ENCODE data around the gene SYNE2. TPM values are rescaled to one million over a fixed set of nuclear protein-coding genes. Genes with fewer than 3 reads are reported as not detected.

Gene SYNE2
- polyA plus RNA-seq, 1 donor from 2014 or later, result 82.3 TPM

GRCh38 chr14:64200170-64200569, 347.4 kb downstream of the SYNE2 start:
- Histone ChIP-seq H3F3A (ENCODE audit: insufficient read depth, low read length, poor library complexity, severe bottlenecking) (peaks cover 13% of the 10 kb centered on the region), H3K9ac (ENCODE audit: low read length) (no peak overlapping the region), H3K36me3 (ENCODE audit: insufficient read depth, low read length) (no peaks in the 10 kb centered on the region), H3K27me3 (ENCODE audit: insufficient read depth, low read depth, low read length) (no peaks in the 10 kb centered on the region), H3K9me2 (ENCODE audit: insufficient read depth, low read length) (no peaks in the 10 kb centered on the region), H3K4me2 (ENCODE audit: low read length) (no peak overlapping the region), H4K20me1 (ENCODE audit: insufficient read depth) (no peaks in the 10 kb centered on the region), H2AFZ (ENCODE audit: low read depth, low read length) (no peak overlapping the region), H3K9me3 (ENCODE audit: low read length) (no peaks in the 10 kb centered on the region), H3K4me3 (ENCODE audit: low read length) (no peak overlapping the region), H3K79me2 (replicated peaks; ENCODE audit: insufficient read depth, low read length) (peaks cover 26% of the 10 kb centered on the region), H3K27ac (ENCODE audit: low read length) (no peak overlapping the region)
- no peak for TF ChIP-seq MXI1 (conservative IDR thresholded peaks at IDR 0.05; ENCODE audit: poor library complexity, severe bottlenecking)
- TF ChIP-seq EZH2 (IDR thresholded peaks at IDR 0.05; ENCODE audit: borderline replicate concordance, insufficient read depth, low read length, poor library complexity, severe bottlenecking), result no peak
- no peak for TF ChIP-seq TAF1 (IDR thresholded peaks at IDR 0.05; ENCODE audit: low read depth)
- no peak for TF ChIP-seq POLR2AphosphoS5 (IDR thresholded peaks at IDR 0.05)
- no peak for TF ChIP-seq RAD21 (conservative IDR thresholded peaks at IDR 0.05)
- no peak for TF ChIP-seq REST (IDR thresholded peaks at IDR 0.05; ENCODE audit: borderline replicate concordance)
- TF ChIP-seq, protein P1, sequence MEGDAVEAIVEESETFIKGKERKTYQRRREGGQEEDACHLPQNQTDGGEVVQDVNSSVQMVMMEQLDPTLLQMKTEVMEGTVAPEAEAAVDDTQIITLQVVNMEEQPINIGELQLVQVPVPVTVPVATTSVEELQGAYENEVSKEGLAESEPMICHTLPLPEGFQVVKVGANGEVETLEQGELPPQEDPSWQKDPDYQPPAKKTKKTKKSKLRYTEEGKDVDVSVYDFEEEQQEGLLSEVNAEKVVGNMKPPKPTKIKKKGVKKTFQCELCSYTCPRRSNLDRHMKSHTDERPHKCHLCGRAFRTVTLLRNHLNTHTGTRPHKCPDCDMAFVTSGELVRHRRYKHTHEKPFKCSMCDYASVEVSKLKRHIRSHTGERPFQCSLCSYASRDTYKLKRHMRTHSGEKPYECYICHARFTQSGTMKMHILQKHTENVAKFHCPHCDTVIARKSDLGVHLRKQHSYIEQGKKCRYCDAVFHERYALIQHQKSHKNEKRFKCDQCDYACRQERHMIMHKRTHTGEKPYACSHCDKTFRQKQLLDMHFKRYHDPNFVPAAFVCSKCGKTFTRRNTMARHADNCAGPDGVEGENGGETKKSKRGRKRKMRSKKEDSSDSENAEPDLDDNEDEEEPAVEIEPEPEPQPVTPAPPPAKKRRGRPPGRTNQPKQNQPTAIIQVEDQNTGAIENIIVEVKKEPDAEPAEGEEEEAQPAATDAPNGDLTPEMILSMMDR (IDR thresholded peaks at IDR 0.05; ENCODE audit: poor library complexity, severe bottlenecking), result no peak

DNA sequence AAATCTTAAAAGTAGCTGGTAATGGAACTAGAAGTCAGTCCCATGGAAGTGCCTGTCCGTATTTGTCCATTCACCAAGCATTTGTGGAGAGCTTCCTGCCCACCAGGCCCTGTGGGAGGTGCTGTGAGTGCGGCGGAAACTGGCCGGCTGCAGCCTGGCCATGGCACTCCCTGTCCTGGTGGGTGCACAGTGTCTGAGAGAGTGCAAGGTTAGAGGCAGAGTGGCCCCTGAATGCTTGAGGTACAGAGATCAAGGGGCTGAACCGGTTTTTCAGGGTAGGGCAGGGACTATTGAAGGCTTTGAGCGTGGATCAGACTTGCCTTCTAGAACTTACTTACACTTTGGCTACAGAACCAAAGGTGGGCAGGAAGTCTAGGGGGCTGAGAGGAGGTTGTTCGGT, 348.5 kb downstream of the SYNE2 start:
- no peak overlapping the region for H3K4me2 ChIP-seq (ENCODE audit: low read length)
- no peaks in the 10 kb centered on the region for H3K36me3 ChIP-seq (ENCODE audit: insufficient read depth, low read length)
- H3K4me3 ChIP-seq (ENCODE audit: low read length), result no peak overlapping the region
- no peak overlapping the region for H3K9ac ChIP-seq (ENCODE audit: low read length)
- no peak overlapping the region for H2AFZ ChIP-seq (ENCODE audit: low read depth, low read length)
- TF ChIP-seq TAF1 (IDR thresholded peaks at IDR 0.05; ENCODE audit: low read depth) (no peak), MXI1 (conservative IDR thresholded peaks at IDR 0.05; ENCODE audit: poor library complexity, severe bottlenecking) (no peak), POLR2AphosphoS5 (IDR thresholded peaks at IDR 0.05) (no peak), EZH2 (IDR thresholded peaks at IDR 0.05; ENCODE audit: borderline replicate concordance, insufficient read depth, low read length, poor library complexity, severe bottlenecking) (no peak)
- TF ChIP-seq, protein P1 (IDR thresholded peaks at IDR 0.05; ENCODE audit: poor library complexity, severe bottlenecking), result no peak
- no peak overlapping the region for H3K27ac ChIP-seq (ENCODE audit: low read length)
- H3K27me3 ChIP-seq (ENCODE audit: insufficient read depth, low read depth, low read length), result no peaks in the 10 kb centered on the region
- peaks cover 26% of the 10 kb centered on the region for H3K79me2 ChIP-seq (replicated peaks; ENCODE audit: insufficient read depth, low read length)
- H3F3A ChIP-seq (ENCODE audit: insufficient read depth, low read length, poor library complexity, severe bottlenecking), result peaks cover 13% of the 10 kb centered on the region
- H3K9me3 ChIP-seq (ENCODE audit: low read length), result no peaks in the 10 kb centered on the region
- no peaks in the 10 kb centered on the region for H4K20me1 ChIP-seq (ENCODE audit: insufficient read depth)
- no peaks in the 10 kb centered on the region for H3K9me2 ChIP-seq (ENCODE audit: insufficient read depth, low read length)

Measured in neural cell (in vitro differentiated cells).